Measurements from ENCODE around the gene TMTC2.

The TMTC2 gene

GRCh38 chr12:82663893-82664292, 22.8 kb upstream of the TMTC2 start:
- in situ Hi-C loops (cut with MboI; ENCODE audit: low pct_unique_long_range_greater_than_20kb, low sequenced_read_pairs, unreplicated experiment), result no loop called here
- no peak for DNase-seq (ENCODE audit: low spot score)
- TF ChIP-seq, protein P1, sequence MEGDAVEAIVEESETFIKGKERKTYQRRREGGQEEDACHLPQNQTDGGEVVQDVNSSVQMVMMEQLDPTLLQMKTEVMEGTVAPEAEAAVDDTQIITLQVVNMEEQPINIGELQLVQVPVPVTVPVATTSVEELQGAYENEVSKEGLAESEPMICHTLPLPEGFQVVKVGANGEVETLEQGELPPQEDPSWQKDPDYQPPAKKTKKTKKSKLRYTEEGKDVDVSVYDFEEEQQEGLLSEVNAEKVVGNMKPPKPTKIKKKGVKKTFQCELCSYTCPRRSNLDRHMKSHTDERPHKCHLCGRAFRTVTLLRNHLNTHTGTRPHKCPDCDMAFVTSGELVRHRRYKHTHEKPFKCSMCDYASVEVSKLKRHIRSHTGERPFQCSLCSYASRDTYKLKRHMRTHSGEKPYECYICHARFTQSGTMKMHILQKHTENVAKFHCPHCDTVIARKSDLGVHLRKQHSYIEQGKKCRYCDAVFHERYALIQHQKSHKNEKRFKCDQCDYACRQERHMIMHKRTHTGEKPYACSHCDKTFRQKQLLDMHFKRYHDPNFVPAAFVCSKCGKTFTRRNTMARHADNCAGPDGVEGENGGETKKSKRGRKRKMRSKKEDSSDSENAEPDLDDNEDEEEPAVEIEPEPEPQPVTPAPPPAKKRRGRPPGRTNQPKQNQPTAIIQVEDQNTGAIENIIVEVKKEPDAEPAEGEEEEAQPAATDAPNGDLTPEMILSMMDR (IDR thresholded peaks at IDR 0.05; ENCODE audit: extremely low read depth, insufficient read depth, missing control alignments), result no peak

- in situ Hi-C loops (cut with MboI; ENCODE audit: low pct_unique_long_range_greater_than_20kb, low sequenced_read_pairs, unreplicated experiment), result no loop called here
- TF ChIP-seq, protein P1 (IDR thresholded peaks at IDR 0.05; ENCODE audit: extremely low read depth, insufficient read depth, missing control alignments), result no peak
- DNase-seq (ENCODE audit: low spot score), result no peak
Measured at GRCh38 chr12:82665142-82665923, 21.4 kb upstream of the TMTC2 start.

DNA sequence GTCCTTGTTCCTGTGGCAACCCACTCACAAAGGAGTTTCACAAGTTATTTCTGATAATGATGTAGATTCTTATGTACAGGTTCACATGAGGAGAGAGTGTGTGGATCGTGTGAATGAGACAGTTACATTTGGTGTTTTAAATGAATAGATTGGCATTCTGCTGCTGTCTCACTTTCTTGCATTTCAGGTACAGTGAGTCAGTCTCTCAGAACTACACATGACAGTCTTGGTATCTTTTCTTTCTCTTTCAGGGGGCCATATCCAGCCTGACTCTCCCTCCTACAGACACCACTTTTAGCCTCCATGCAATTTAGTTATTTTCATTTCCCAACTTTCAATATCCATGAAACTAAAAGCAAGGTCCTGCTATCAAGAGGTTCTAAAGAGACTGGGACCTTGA, 19.9 kb upstream of the TMTC2 start:
- in situ Hi-C loops (cut with MboI; ENCODE audit: low pct_unique_long_range_greater_than_20kb, low sequenced_read_pairs, unreplicated experiment), result no loop called here
- TF ChIP-seq, protein P1 (IDR thresholded peaks at IDR 0.05; ENCODE audit: extremely low read depth, insufficient read depth, missing control alignments), result no peak
- DNase-seq (ENCODE audit: low spot score), result no peak

GRCh38 chr12:82671673-82672195, 15.0 kb upstream of the TMTC2 start:
- in situ Hi-C loops (cut with MboI; ENCODE audit: low pct_unique_long_range_greater_than_20kb, low sequenced_read_pairs, unreplicated experiment), result no loop called here
- TF ChIP-seq, protein P1 (IDR thresholded peaks at IDR 0.05; ENCODE audit: extremely low read depth, insufficient read depth, missing control alignments), result no peak
- DNase-seq (ENCODE audit: low spot score), result no peak

GRCh38 chr12:82672811-82673495, 13.8 kb upstream of the TMTC2 start:
- DNase-seq (ENCODE audit: low spot score), result no peak
- TF ChIP-seq, protein P1 (IDR thresholded peaks at IDR 0.05; ENCODE audit: extremely low read depth, insufficient read depth, missing control alignments), result no peak
- in situ Hi-C loops (cut with MboI; ENCODE audit: low pct_unique_long_range_greater_than_20kb, low sequenced_read_pairs, unreplicated experiment), result no loop called here

- TF ChIP-seq, protein P1 (IDR thresholded peaks at IDR 0.05; ENCODE audit: extremely low read depth, insufficient read depth, missing control alignments), result no peak
- in situ Hi-C loops (cut with MboI; ENCODE audit: low pct_unique_long_range_greater_than_20kb, low sequenced_read_pairs, unreplicated experiment), result no loop called here
- DNase-seq (ENCODE audit: low spot score), result no peak
Measured at GRCh38 chr12:82673698-82674097, 13.0 kb upstream of the TMTC2 start.
